Measurements from ENCODE around the gene RNF14.

- TF ChIP-seq, protein P1, sequence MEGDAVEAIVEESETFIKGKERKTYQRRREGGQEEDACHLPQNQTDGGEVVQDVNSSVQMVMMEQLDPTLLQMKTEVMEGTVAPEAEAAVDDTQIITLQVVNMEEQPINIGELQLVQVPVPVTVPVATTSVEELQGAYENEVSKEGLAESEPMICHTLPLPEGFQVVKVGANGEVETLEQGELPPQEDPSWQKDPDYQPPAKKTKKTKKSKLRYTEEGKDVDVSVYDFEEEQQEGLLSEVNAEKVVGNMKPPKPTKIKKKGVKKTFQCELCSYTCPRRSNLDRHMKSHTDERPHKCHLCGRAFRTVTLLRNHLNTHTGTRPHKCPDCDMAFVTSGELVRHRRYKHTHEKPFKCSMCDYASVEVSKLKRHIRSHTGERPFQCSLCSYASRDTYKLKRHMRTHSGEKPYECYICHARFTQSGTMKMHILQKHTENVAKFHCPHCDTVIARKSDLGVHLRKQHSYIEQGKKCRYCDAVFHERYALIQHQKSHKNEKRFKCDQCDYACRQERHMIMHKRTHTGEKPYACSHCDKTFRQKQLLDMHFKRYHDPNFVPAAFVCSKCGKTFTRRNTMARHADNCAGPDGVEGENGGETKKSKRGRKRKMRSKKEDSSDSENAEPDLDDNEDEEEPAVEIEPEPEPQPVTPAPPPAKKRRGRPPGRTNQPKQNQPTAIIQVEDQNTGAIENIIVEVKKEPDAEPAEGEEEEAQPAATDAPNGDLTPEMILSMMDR (IDR thresholded peaks at IDR 0.05): peak in 3 of 4 donors; percentile 5 to 23 (median 14)
- TF ChIP-seq POLR2A (IDR thresholded peaks at IDR 0.05): no peak
These were observed 8.9 kb upstream of the RNF14 start for GRCh38 chr5:141960018-141960417.

All from right lobe of liver (tissue), 4 donors.